ENCODE results near the gene FBLN2. TPM values are rescaled to one million over a fixed set of nuclear protein-coding genes. Genes with fewer than 3 reads are reported as not detected.

FBLN2 gene
- total and polyA plus RNA-seq, 10 of the 15 experiments (the other 5 are each of a cell fraction or from before 2014, with no cell fraction given): 0.03 to 0.41 (median 0.12) TPM; not detected in 2

GRCh38 chr3:13552857-13553652 lies 4.1 kb downstream of the FBLN2 start (continued):
- TF ChIP-seq PAX5 (IDR thresholded peaks at IDR 0.05; ENCODE audit: borderline replicate concordance, low read depth, low read length) (no peak), TARDBP (IDR thresholded peaks at IDR 0.05; ENCODE audit: borderline replicate concordance) (no peak), EZH2 (IDR thresholded peaks at IDR 0.05; ENCODE audit: borderline replicate concordance, control insufficient read depth, low read depth, low read length) (no peak), CBX5 (IDR thresholded peaks at IDR 0.05; ENCODE audit: low read depth) (no peak), SPI1 (IDR thresholded peaks at IDR 0.05; ENCODE audit: borderline replicate concordance, insufficient read depth, low read depth, low read length) (no peak), GATAD2B (conservative IDR thresholded peaks at IDR 0.05; ENCODE audit: low read depth) (no peak)

GRCh38 chr3:13553686-13554085 lies 4.8 kb downstream of the FBLN2 start:
- ChIA-PET CTCF (no interaction called here), POLR2A (no interaction called here), SMC1A (ENCODE audit: uncharacterized antibody, unreplicated experiment) (no interaction called here), RAD21 (ENCODE audit: unreplicated experiment) (no interaction called here)
- H4K20me1 ChIP-seq (ENCODE audit: control insufficient read depth, insufficient read depth): no peaks in the 10 kb centered on the region
- no peak overlapping the region for H3K9ac ChIP-seq (ENCODE audit: control insufficient read depth, insufficient read depth, low read length)
- H3K4me2 ChIP-seq (ENCODE audit: control insufficient read depth, insufficient read depth): no peak overlapping the region
- 33% methylated on average over 12 of the region's 12 CpGs for WGBS (ENCODE audit: insufficient coverage, insufficient replicate concordance, low lambda C conversion rate, missing lambda C conversion rate)
- H2AFZ ChIP-seq (ENCODE audit: control insufficient read depth, low read depth, low read length): no peak overlapping the region
- DNase-seq (ENCODE audit: low read depth, low spot score): no peak
- no peak for ATAC-seq
- no peaks in the 10 kb centered on the region for H3K9me3 ChIP-seq (replicated peaks; ENCODE audit: control insufficient read depth, insufficient read depth, low read length)
- no peaks in the 10 kb centered on the region for H3K4me1 ChIP-seq (ENCODE audit: control insufficient read depth, insufficient read depth, low read length)
- in situ Hi-C loops (cut with MboI): no loop called here
- intact Hi-C loops (cut with micrococcal nuclease; ENCODE audit: unreplicated experiment): no loop called here
- peaks cover 3 to 7% of the 10 kb centered on the region in 2 experiments; a peak in 3 of 4 replicates for H3K27me3 ChIP-seq (replicated peaks in 1 of 2; ENCODE audit: control insufficient read depth in 2 of 2, insufficient read depth in 2 of 2, low read length in 1 of 2)
- no TSS peak for BruUV-seq (replicated peaks)
- H3K79me2 ChIP-seq (ENCODE audit: control insufficient read depth, insufficient read depth, low read length): no peaks in the 10 kb centered on the region
- H3K4me3 ChIP-seq: no peak overlapping the region
- no peak overlapping the region for H3K27ac ChIP-seq (ENCODE audit: control insufficient read depth, insufficient read depth)
- no peak for FAIRE-seq
- no peaks in the 10 kb centered on the region for H3K36me3 ChIP-seq (ENCODE audit: control insufficient read depth in 2 of 2, insufficient read depth in 2 of 2, low read length in 1 of 2)
- TF ChIP-seq PML (IDR thresholded peaks at IDR 0.05; ENCODE audit: low read length) (no peak), ZBED1 (IDR thresholded peaks at IDR 0.05; ENCODE audit: borderline replicate concordance) (no peak), ZZZ3 (IDR thresholded peaks at IDR 0.05; ENCODE audit: control insufficient read depth, insufficient read length, low read depth) (no peak), HCFC1 (IDR thresholded peaks at IDR 0.05; ENCODE audit: low read length) (no peak), ZNF622 (IDR thresholded peaks at IDR 0.05) (no peak), ZBTB4 (CRISPR knock-in tag; IDR thresholded peaks at IDR 0.05) (no peak), CHD1 (IDR thresholded peaks at IDR 0.05; ENCODE audit: low read depth, low read length) (no peak), EGR1 (IDR thresholded peaks at IDR 0.05; ENCODE audit: borderline replicate concordance in 1 of 2, low read depth in 2 of 2, low read length in 2 of 2) (no peak), SKIL (IDR thresholded peaks at IDR 0.05; ENCODE audit: low read depth, poor library complexity, severe bottlenecking) (no peak), NBN (IDR thresholded peaks at IDR 0.05) (no peak), MXI1 (IDR thresholded peaks at IDR 0.05; ENCODE audit: low read depth, low read length) (no peak), ETV6 (conservative IDR thresholded peaks at IDR 0.05 in 1 of 2, IDR thresholded peaks at IDR 0.05 in 1 of 2; ENCODE audit: borderline replicate concordance in 1 of 2, low read depth in 1 of 2) (no peak), STAT1 (conservative IDR thresholded peaks at IDR 0.05) (no peak)

Data from GM12878 (cell line).